ENCODE data around the gene ATP6V1G2. TPM values are rescaled to one million over a fixed set of nuclear protein-coding genes. Genes with fewer than 3 reads are reported as not detected.
"Not testable (repeated sequence)": the region's sequence is repeated elsewhere in the genome, so short reads cannot be mapped to it uniquely, and the experiment has no call there.

Gene ATP6V1G2
- total and polyA plus RNA-seq, 7 donors = 2.8 to 9.1 (median 5.0) TPM; not detected in 2

GRCh38 chr6:31510007-31510406 is 36.4 kb downstream of the ATP6V1G2 start:
- no peaks in the 10 kb centered on the region for H3K36me3 ChIP-seq
- no peak for TF ChIP-seq CTCF (IDR thresholded peaks at IDR 0.05)
- no peak for TF ChIP-seq POLR2AphosphoS5 (IDR thresholded peaks at IDR 0.05)
- TF ChIP-seq POLR2A (IDR thresholded peaks at IDR 0.05) = no peak
- no peak for TF ChIP-seq EP300 (IDR thresholded peaks at IDR 0.05)
- H3K4me1 ChIP-seq = no peaks in the 10 kb centered on the region
- DNase-seq = no peak
- peaks cover 0 to 14% (median 11%) of the 10 kb centered on the region in 3 donors for H3K27me3 ChIP-seq
- WGBS, 2 donors = 82 to 88% methylated on average over 4 of the region's 4 CpGs
- intact Hi-C loops (cut with DNase I) = no loop called here
- no peaks in the 10 kb centered on the region for H3K9me3 ChIP-seq
- no peak overlapping the region for H3K4me3 ChIP-seq
- no peak overlapping the region for H3K27ac ChIP-seq

DNA sequence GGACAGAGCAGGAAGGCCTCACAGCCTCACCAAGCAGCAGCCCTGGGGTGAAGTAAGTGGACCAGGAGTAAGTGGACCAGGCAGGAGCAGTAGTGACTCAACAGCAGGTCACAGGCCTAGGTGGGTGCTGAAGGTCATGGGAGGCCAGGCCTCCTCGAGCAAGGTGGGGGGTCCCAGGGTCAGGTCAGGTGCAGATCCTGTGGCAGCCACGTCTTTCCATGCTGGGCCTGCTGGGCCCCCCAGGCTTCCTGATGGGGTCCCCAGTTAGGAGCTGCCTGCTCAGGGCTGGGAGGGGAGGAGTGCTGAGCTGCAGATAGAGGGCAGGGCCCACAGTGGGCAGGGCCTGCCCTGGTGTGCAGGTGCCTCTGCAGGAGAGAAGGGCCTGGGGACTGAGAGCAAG is 37.4 kb downstream of the ATP6V1G2 start:
- H3K4me3 ChIP-seq; H3K9me3 ChIP-seq; H3K36me3 ChIP-seq; DNase-seq; H3K4me1 ChIP-seq; intact Hi-C loops (cut with DNase I); H3K27ac ChIP-seq: not testable (repeated sequence)
- peaks cover 0 to 22% (median 11%) of the 10 kb centered on the region in 3 donors for H3K27me3 ChIP-seq
- 48 to 49% methylated on average over 2 of the region's 2 CpGs for WGBS, 2 donors

GRCh38 chr6:31502586-31502985 is 43.8 kb downstream of the ATP6V1G2 start:
- peaks cover 9 to 73% (median 23%) of the 10 kb centered on the region in 3 donors for H3K27me3 ChIP-seq
- no peak for DNase-seq
- H3K4me3 ChIP-seq = no peak overlapping the region
- intact Hi-C loops (cut with DNase I) = no loop called here
- no peaks in the 10 kb centered on the region for H3K36me3 ChIP-seq
- H3K27ac ChIP-seq = no peak overlapping the region
- H3K4me1 ChIP-seq = peaks cover 0 to 15% (median 10%) of the 10 kb centered on the region in 4 donors
- TF ChIP-seq POLR2AphosphoS5 (IDR thresholded peaks at IDR 0.05) = no peak
- no peak for TF ChIP-seq CTCF (IDR thresholded peaks at IDR 0.05)
- no peak for TF ChIP-seq POLR2A (IDR thresholded peaks at IDR 0.05)
- TF ChIP-seq EP300 (IDR thresholded peaks at IDR 0.05) = no peak
- peaks cover 0 to 2% (median 0%) of the 10 kb centered on the region in 4 donors for H3K9me3 ChIP-seq

DNA sequence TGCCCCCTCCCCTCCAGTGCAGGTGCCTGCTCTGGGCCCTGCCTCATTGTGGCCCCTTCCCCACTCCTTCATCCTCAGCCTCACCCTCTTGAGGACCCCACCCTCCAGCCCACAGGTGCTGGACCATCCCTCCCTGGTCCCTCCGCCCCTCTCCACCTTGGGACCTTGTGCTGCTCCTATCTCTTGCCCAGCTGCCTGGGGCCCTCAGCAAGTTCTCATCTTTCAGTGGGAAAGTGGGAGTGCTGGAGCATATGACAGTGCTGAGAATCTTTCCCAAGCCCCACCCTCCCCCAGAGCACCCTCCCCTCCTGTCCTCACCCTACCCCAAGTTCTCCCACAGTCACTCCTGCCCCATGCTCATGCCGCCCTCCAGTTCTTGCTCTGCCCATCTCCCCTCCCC is 46.8 kb downstream of the ATP6V1G2 start:
- peaks cover 0 to 24% (median 16%) of the 10 kb centered on the region in 4 donors for H3K4me1 ChIP-seq
- DNase-seq; H3K36me3 ChIP-seq; H3K27ac ChIP-seq; H3K4me3 ChIP-seq; intact Hi-C loops (cut with DNase I); H3K9me3 ChIP-seq: not testable (repeated sequence)
- WGBS, 2 donors = 100% methylated on average over 1 of the region's 2 CpGs
- peaks cover 13 to 76% (median 20%) of the 10 kb centered on the region in 3 donors for H3K27me3 ChIP-seq

DNA sequence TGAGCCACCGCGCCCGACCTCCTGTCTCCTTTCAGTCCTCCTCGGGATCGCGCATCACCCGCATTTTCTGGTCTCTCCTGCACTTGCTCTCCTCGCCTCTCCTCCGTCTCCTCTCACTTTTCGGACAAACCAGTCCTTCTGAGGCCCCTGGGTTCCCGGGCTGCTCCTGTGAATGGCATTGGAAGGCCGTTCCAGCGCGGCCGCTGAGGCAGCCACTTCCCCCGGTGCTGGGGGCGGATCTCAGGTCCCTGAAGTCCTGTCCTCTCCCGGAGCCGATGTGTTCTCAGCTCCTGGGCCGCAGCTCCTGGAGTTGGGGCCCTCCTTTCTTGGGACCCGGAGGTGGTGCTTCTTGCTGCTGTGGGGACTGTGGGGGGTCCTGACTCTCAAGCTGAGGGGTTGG is 47.7 kb downstream of the ATP6V1G2 start:
- Histone ChIP-seq H3K4me1 (peaks cover 0 to 31% (median 25%) of the 10 kb centered on the region in 4 donors), H3K9me3 (peaks cover 0 to 2% (median 0%) of the 10 kb centered on the region in 4 donors), H3K4me3 (no peak overlapping the region), H3K27me3 (peaks cover 13 to 76% (median 27%) of the 10 kb centered on the region in 3 donors), H3K27ac (no peak overlapping the region), H3K36me3 (no peaks in the 10 kb centered on the region)
- WGBS, 2 donors = 13 to 25% methylated on average over 21 of the region's 21 CpGs
- intact Hi-C loops (cut with DNase I) = no loop called here
- no peak for TF ChIP-seq CTCF (IDR thresholded peaks at IDR 0.05)
- no peak for TF ChIP-seq POLR2AphosphoS5 (IDR thresholded peaks at IDR 0.05)
- TF ChIP-seq POLR2A (IDR thresholded peaks at IDR 0.05) = no peak
- no peak for TF ChIP-seq EP300 (IDR thresholded peaks at IDR 0.05)
- no peak for DNase-seq

Measured in sigmoid colon (tissue), 7 donors.